Measurements from ENCODE around the gene DENND2D.

Gene DENND2D
- total RNA-seq, result 130 to 266 (median 172) reads per million in 9 experiments

GRCh38 chr1:111199881-111200801 lies at the start of gene DENND2D:
DENND2D (minus strand) TSS chr1:111200646; CDS start chr1:111200459, 187 bp downstream.
- ATAC-seq (replicated peaks) (peak; percentile 12), DNase-seq (no peak)
- no peaks in the 10 kb centered on the region for H3K9me3 Mint-ChIP-seq
- peak within 1 kb of the TSS; percentile 93 to 97 for H3K27ac Mint-ChIP-seq
- peaks cover 66 to 68% of the 10 kb centered on the region in 2 donors for H3K4me1 Mint-ChIP-seq (ENCODE audit: low read depth in 2 of 2)
- peak within 1 kb of the TSS; percentile 93 to 99 for H3K4me3 Mint-ChIP-seq
- H3K36me3 Mint-ChIP-seq (ENCODE audit: insufficient read depth), result peaks cover 68% of the 10 kb centered on the region
- H3K27me3 Mint-ChIP-seq, result no peaks in the 10 kb centered on the region

- ATAC-seq (replicated peaks) (no peak), DNase-seq (no peak)
- no peak overlapping the region for H3K4me3 Mint-ChIP-seq
- H3K9me3 Mint-ChIP-seq, result no peaks in the 10 kb centered on the region
- H3K27ac Mint-ChIP-seq, result peak overlapping the region in 1 of 2 donors; percentile 26
- H3K36me3 Mint-ChIP-seq (ENCODE audit: insufficient read depth), result peaks cover 3% of the 10 kb centered on the region
- H3K27me3 Mint-ChIP-seq, result peaks cover 0 to 4% of the 10 kb centered on the region in 2 donors
- H3K4me1 Mint-ChIP-seq (ENCODE audit: low read depth in 2 of 2), result peaks cover 9 to 12% of the 10 kb centered on the region in 2 donors
These were observed 49.5 kb upstream of the DENND2D start for GRCh38 chr1:111249960-111250359.

- Mint-ChIP-seq H3K4me1 (ENCODE audit: low read depth in 2 of 2) (peaks cover 9 to 12% of the 10 kb centered on the region in 2 donors), H3K36me3 (ENCODE audit: insufficient read depth) (peaks cover 3% of the 10 kb centered on the region), H3K9me3 (no peaks in the 10 kb centered on the region), H3K27ac (peak overlapping the region; percentile 32 to 39), H3K27me3 (no peaks in the 10 kb centered on the region), H3K4me3 (no peak overlapping the region)
- no peak for DNase-seq
- no peak for ATAC-seq (replicated peaks)
These were observed 46.8 kb upstream of the DENND2D start for GRCh38 chr1:111247125-111247838.

GRCh38 chr1:111242805-111243523 lies 42.5 kb upstream of the DENND2D start:
- Mint-ChIP-seq H3K36me3 (ENCODE audit: insufficient read depth) (peaks cover 9% of the 10 kb centered on the region), H3K4me3 (no peak overlapping the region), H3K4me1 (ENCODE audit: low read depth in 2 of 2) (peaks cover 0 to 2% of the 10 kb centered on the region in 2 donors), H3K27ac (peak overlapping the region in 1 of 2 donors; percentile 61), H3K9me3 (no peaks in the 10 kb centered on the region), H3K27me3 (no peaks in the 10 kb centered on the region)
- DNase-seq, result no peak
- ATAC-seq (replicated peaks), result no peak

GRCh38 chr1:111241797-111242196 lies 41.4 kb upstream of the DENND2D start:
- Mint-ChIP-seq H3K27ac (no peak overlapping the region), H3K27me3 (no peaks in the 10 kb centered on the region), H3K9me3 (no peaks in the 10 kb centered on the region), H3K4me3 (no peak overlapping the region), H3K4me1 (ENCODE audit: low read depth in 2 of 2) (no peaks in the 10 kb centered on the region), H3K36me3 (ENCODE audit: insufficient read depth) (peaks cover 7% of the 10 kb centered on the region)
- no peak for ATAC-seq (replicated peaks)
- no peak for DNase-seq

GRCh38 chr1:111238056-111238795 lies 37.8 kb upstream of the DENND2D start:
- DNase-seq (no peak), ATAC-seq (replicated peaks) (no peak)
- Mint-ChIP-seq H3K27ac (no peak overlapping the region), H3K36me3 (ENCODE audit: insufficient read depth) (peaks cover 7% of the 10 kb centered on the region), H3K4me1 (ENCODE audit: low read depth in 2 of 2) (peaks cover 0 to 4% of the 10 kb centered on the region in 2 donors), H3K4me3 (no peak overlapping the region), H3K27me3 (no peaks in the 10 kb centered on the region), H3K9me3 (no peaks in the 10 kb centered on the region)

- H3K4me1 Mint-ChIP-seq (ENCODE audit: low read depth in 2 of 2), result peaks cover 4% of the 10 kb centered on the region in 2 donors
- H3K27ac Mint-ChIP-seq, result peak overlapping the region in 1 of 2 donors; percentile 56
- peaks cover 7% of the 10 kb centered on the region for H3K36me3 Mint-ChIP-seq (ENCODE audit: insufficient read depth)
- no peak for DNase-seq
- ATAC-seq (replicated peaks), result no peak
- no peak overlapping the region for H3K4me3 Mint-ChIP-seq
- no peaks in the 10 kb centered on the region for H3K9me3 Mint-ChIP-seq
- no peaks in the 10 kb centered on the region for H3K27me3 Mint-ChIP-seq
These were observed 36.4 kb upstream of the DENND2D start for GRCh38 chr1:111236806-111237205.

- H3K27me3 Mint-ChIP-seq, result no peaks in the 10 kb centered on the region
- H3K9me3 Mint-ChIP-seq, result no peaks in the 10 kb centered on the region
- H3K36me3 Mint-ChIP-seq (ENCODE audit: insufficient read depth), result peaks cover 7% of the 10 kb centered on the region
- peak overlapping the region in 1 of 2 donors; percentile 56 for H3K27ac Mint-ChIP-seq
- DNase-seq (no peak), ATAC-seq (replicated peaks) (no peak)
- H3K4me3 Mint-ChIP-seq, result no peak overlapping the region
- H3K4me1 Mint-ChIP-seq (ENCODE audit: low read depth in 2 of 2), result peaks cover 4% of the 10 kb centered on the region in 2 donors
These were observed 35.9 kb upstream of the DENND2D start for GRCh38 chr1:111236379-111236778.

GRCh38 chr1:111234866-111235265 lies 34.4 kb upstream of the DENND2D start:
- Mint-ChIP-seq H3K27ac (no peak overlapping the region), H3K4me3 (no peak overlapping the region), H3K27me3 (no peaks in the 10 kb centered on the region), H3K36me3 (ENCODE audit: insufficient read depth) (peaks cover 3% of the 10 kb centered on the region), H3K4me1 (ENCODE audit: low read depth in 2 of 2) (peaks cover 12 to 13% of the 10 kb centered on the region in 2 donors), H3K9me3 (no peaks in the 10 kb centered on the region)
- DNase-seq, result no peak
- ATAC-seq (replicated peaks), result no peak

- H3K4me3 Mint-ChIP-seq, result no peak overlapping the region
- H3K9me3 Mint-ChIP-seq, result no peaks in the 10 kb centered on the region
- H3K36me3 Mint-ChIP-seq (ENCODE audit: insufficient read depth), result peaks cover 4% of the 10 kb centered on the region
- H3K4me1 Mint-ChIP-seq (ENCODE audit: low read depth in 2 of 2), result peaks cover 14 to 16% of the 10 kb centered on the region in 2 donors
- ATAC-seq (replicated peaks) (no peak), DNase-seq (no peak)
- H3K27ac Mint-ChIP-seq, result no peak overlapping the region
- no peaks in the 10 kb centered on the region for H3K27me3 Mint-ChIP-seq
These were observed 33.8 kb upstream of the DENND2D start for GRCh38 chr1:111234258-111234657.

- no peak overlapping the region for H3K27ac Mint-ChIP-seq
- peak overlapping the region in 1 of 2 donors; percentile 26 for H3K4me3 Mint-ChIP-seq
- DNase-seq, result no peak
- no peak for ATAC-seq (replicated peaks)
- H3K36me3 Mint-ChIP-seq (ENCODE audit: insufficient read depth), result peaks cover 4% of the 10 kb centered on the region
- peaks cover 24 to 31% of the 10 kb centered on the region in 2 donors for H3K4me1 Mint-ChIP-seq (ENCODE audit: low read depth in 2 of 2)
- no peaks in the 10 kb centered on the region for H3K27me3 Mint-ChIP-seq
- no peaks in the 10 kb centered on the region for H3K9me3 Mint-ChIP-seq
These were observed 31.7 kb upstream of the DENND2D start for GRCh38 chr1:111232134-111232533.

GRCh38 chr1:111228748-111229126 lies 28.3 kb upstream of the DENND2D start:
- H3K36me3 Mint-ChIP-seq (ENCODE audit: insufficient read depth), result peaks cover 4% of the 10 kb centered on the region
- H3K9me3 Mint-ChIP-seq, result no peaks in the 10 kb centered on the region
- ATAC-seq (replicated peaks) (no peak), DNase-seq (no peak)
- H3K4me3 Mint-ChIP-seq, result peak overlapping the region in 1 of 2 donors; percentile 69
- peaks cover 45 to 56% of the 10 kb centered on the region in 2 donors for H3K4me1 Mint-ChIP-seq (ENCODE audit: low read depth in 2 of 2)
- H3K27me3 Mint-ChIP-seq, result no peaks in the 10 kb centered on the region
- H3K27ac Mint-ChIP-seq, result peak overlapping the region in 1 of 2 donors; percentile 98
